Uterus (tissue), 2 donors: Measurements from ENCODE around the gene GRK5.

Source experiments
- POLR2A ChIP-seq, 2 donors: fragments of 450-650 bp; IDR thresholded peaks; one replicate each; pipeline ENCODE4 v1.6.1; 2016; ENCODE audit warnings: antibody characterized with exemption in 2 of 2, mild to moderate bottlenecking in 1 of 2, moderate library complexity in 1 of 2
- TF ChIP-seq, protein P1 (sequence below), 4 experiments: fragments of 200-600 bp in 2 of 4; fragments of 450-650 bp in 2 of 4; sonication (generic) in 2 of 4; IDR thresholded peaks; one replicate each; pipeline ENCODE4 v1.5.1; 2016 to 2019; ENCODE audit warnings: antibody characterized with exemption in 4 of 4, mild to moderate bottlenecking in 2 of 4, moderate library complexity in 1 of 4

GRCh38 chr10:119483001-119483400 lies 275.6 kb downstream of the GRK5 start:
- TF ChIP-seq, protein P1, sequence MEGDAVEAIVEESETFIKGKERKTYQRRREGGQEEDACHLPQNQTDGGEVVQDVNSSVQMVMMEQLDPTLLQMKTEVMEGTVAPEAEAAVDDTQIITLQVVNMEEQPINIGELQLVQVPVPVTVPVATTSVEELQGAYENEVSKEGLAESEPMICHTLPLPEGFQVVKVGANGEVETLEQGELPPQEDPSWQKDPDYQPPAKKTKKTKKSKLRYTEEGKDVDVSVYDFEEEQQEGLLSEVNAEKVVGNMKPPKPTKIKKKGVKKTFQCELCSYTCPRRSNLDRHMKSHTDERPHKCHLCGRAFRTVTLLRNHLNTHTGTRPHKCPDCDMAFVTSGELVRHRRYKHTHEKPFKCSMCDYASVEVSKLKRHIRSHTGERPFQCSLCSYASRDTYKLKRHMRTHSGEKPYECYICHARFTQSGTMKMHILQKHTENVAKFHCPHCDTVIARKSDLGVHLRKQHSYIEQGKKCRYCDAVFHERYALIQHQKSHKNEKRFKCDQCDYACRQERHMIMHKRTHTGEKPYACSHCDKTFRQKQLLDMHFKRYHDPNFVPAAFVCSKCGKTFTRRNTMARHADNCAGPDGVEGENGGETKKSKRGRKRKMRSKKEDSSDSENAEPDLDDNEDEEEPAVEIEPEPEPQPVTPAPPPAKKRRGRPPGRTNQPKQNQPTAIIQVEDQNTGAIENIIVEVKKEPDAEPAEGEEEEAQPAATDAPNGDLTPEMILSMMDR (IDR thresholded peaks at IDR 0.05): no peak
- TF ChIP-seq POLR2A (IDR thresholded peaks at IDR 0.05): no peak
